MM.1S (cell line): ENCODE measurements around the gene RHOB.

Experiments
- EZH2 ChIP-seq: fragments of 300-600 bp; sonication (generic); optimal IDR thresholded peaks from 2 replicates; pipeline ENCODE3; 2017; ENCODE audit warnings: low read depth, mild to moderate bottlenecking, antibody characterized with exemption, low read length, mixed read lengths
- EZH2phosphoT487 ChIP-seq: fragments of 300-600 bp; sonication (generic); IDR thresholded peaks from 2 replicates; pipeline ENCODE4 v1.6.1; 2018; ENCODE audit warnings: antibody characterized with exemption, low read length
- TF ChIP-seq, protein P1 (sequence below): fragments of 300-600 bp; sonication (generic); IDR thresholded peaks from 2 replicates; pipeline ENCODE4 v1.5.1; 2016; ENCODE audit warnings: antibody characterized with exemption, low read length, mixed read lengths

DNA sequence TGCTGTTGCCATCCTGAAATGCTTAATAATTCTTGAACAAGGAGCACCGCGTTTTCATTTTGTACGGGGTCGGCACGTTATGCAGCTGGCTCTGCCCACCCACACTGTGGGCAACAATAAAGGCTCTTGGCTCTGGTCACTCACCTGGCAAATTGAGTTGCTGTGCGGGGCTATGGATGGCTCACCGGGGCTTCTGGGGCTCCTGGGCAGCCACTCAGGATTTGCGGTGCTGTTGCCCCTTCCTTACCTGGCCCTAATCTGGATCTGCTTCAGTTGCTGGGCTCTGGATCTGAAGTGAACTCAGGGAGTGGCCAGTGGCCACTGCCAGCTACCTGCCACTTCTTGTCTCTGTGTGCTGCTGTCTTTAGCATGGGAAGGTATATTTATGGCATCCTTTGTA, 22.7 kb downstream of the RHOB start:
- TF ChIP-seq, protein P1, sequence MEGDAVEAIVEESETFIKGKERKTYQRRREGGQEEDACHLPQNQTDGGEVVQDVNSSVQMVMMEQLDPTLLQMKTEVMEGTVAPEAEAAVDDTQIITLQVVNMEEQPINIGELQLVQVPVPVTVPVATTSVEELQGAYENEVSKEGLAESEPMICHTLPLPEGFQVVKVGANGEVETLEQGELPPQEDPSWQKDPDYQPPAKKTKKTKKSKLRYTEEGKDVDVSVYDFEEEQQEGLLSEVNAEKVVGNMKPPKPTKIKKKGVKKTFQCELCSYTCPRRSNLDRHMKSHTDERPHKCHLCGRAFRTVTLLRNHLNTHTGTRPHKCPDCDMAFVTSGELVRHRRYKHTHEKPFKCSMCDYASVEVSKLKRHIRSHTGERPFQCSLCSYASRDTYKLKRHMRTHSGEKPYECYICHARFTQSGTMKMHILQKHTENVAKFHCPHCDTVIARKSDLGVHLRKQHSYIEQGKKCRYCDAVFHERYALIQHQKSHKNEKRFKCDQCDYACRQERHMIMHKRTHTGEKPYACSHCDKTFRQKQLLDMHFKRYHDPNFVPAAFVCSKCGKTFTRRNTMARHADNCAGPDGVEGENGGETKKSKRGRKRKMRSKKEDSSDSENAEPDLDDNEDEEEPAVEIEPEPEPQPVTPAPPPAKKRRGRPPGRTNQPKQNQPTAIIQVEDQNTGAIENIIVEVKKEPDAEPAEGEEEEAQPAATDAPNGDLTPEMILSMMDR: no peak
- TF ChIP-seq EZH2phosphoT487 (no peak), EZH2 (no peak)
